HG03103 (cell line): Measurements from ENCODE around the gene UGT2B11.
"Not testable (repeated sequence)": the region's sequence is repeated elsewhere in the genome, so short reads cannot be mapped to it uniquely, and the experiment has no call there.

ENCODE experiments used
- ATAC-seq: cut with Tn5 transposase; IDR thresholded peaks from one replicate; pipeline ENCODE4 v1.9.1; 2021; ENCODE audit warnings: low read depth; ENCODE audit not compliant: unreplicated experiment

Gene UGT2B11

DNA sequence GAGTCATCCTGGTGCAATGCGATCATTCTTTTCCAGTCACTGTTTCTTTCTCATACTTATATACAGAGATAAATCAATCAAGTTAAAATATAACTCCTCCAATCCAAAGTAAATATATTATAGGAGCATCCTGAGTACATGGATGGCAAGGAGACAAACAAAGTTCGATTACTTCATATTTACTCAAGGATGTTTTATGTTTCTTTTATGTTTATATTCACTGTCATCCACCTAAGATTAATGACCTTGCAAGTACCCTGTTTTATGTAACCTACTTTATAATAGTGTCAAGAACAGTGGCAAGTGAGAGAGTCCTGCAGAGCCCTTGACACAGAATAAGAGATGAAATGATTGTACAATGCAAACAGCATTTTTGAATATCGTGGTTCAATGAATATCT lies at the start of gene UGT2B11:
Gene UGT2B11, minus strand, starts transcription at position 33 of the 400 bp plus-strand sequence. Its CDS starts 26 bp downstream, at position 7.
- no peak for ATAC-seq

DNA sequence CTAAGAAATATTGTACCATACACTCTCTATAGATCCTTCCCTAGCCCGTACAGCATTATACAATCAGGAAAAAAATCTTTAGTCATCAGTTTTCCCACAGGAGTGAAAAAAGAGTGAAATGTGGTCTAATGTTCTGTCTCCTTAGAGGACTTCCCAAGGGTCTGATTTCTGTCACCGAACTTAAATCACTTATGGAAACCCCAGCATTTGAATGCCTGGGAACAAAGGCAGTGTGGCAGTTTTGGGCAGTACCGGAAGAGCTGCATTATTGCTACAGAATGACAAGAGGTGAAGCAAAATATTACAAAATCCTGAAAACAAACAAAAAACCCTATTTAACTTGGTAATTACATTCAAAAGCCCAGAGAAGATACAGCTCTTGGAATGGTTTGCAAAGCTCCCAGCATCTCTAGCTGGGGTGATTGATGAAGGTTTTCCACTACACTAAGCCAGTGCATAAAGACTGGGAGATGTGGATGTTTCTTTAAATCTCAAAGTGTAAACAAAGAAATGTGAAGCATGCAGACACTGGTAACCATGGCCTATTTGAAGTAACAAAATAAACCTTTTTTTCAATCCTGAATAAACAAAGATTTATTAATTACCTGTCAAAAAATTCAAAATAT lies 38.7 kb upstream of the UGT2B11 start:
- ATAC-seq: not testable (repeated sequence)

DNA sequence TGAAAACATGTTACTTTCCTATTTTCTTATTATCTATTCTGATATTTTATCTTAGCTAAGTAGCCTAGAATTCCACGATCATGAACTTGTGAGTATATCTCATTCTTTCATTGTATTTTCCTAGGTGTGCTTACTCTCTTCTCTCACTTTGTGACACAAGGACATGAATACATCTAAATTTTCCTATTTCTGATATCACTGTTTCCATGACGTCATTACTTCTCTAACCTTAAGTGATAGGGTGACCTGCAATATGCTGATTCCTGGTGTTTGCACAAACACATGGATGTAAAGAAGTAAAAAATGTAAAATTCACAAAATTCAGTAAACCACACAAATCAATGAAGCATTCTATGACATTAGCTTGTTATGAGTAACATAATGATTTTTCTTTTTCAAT lies 36.3 kb upstream of the UGT2B11 start:
- ATAC-seq: not testable (repeated sequence)

DNA sequence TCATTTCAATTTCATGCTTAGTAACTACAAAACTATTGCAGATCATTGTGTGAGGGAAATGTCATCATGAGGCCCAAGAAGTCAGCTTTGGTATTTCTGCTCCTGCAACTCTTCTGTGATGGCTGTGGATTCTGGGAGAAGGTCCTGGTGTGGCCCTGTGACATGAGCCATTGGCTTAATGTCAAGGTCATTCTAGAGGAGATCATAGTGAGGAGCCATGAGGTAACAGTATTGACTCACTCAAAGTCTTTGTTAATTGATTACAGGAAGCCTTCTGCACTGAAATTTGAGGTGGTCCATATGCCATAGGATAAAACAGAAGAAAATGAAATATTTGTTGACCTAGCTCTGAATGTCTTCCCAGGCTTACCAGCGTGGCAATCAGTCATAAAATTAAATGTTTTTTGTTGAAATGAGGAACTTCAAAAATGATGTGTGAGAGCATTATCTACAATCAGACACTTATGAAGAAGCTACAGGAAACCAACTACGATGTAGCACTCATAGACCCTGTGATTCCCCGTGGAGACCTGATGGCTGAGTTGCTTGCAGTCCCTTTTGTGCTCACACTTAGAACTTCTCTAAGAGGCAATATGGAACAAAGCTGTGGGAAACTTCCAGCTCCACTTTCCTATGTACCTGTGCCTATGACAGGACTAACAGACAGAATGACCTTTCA lies 28.2 kb upstream of the UGT2B11 start:
- ATAC-seq: not testable (repeated sequence)

DNA sequence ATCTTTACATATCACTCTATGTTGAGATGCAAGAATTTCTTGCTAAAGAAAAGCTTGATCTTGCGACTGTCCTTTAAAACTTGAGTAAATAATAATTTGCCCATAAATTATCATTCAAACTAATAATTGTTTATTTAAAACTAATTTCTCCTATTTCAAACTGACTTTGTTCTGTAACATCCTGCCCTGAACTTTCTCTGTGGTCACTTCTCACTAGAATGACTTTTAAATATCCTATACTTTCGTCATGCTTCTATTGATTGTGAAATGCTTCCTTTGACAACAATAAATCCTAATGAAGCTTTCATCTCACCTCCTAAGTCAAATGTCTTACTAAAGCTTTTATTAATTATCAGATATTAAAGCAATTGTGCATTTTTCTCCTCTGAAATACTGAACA lies 27.2 kb upstream of the UGT2B11 start:
- ATAC-seq: not testable (repeated sequence)

DNA sequence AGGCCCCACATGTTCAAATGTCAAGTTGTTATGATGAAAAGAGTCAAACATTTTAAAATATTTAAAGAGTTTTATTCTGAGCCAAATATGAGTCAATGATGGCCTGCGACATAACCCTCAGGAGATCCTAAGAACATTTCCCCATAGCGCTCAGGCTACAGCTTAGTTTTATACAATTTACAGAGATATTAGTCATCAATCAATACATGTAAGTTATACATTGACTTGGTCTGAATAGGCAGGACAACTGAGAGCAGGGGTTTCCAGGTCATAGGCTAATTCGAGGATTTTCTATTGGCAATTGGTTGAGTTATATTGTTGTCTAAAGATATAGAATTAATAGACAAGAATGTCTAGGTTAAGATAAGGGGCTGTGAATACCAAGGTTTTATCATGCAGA lies 26.2 kb upstream of the UGT2B11 start:
- ATAC-seq: not testable (repeated sequence)

DNA sequence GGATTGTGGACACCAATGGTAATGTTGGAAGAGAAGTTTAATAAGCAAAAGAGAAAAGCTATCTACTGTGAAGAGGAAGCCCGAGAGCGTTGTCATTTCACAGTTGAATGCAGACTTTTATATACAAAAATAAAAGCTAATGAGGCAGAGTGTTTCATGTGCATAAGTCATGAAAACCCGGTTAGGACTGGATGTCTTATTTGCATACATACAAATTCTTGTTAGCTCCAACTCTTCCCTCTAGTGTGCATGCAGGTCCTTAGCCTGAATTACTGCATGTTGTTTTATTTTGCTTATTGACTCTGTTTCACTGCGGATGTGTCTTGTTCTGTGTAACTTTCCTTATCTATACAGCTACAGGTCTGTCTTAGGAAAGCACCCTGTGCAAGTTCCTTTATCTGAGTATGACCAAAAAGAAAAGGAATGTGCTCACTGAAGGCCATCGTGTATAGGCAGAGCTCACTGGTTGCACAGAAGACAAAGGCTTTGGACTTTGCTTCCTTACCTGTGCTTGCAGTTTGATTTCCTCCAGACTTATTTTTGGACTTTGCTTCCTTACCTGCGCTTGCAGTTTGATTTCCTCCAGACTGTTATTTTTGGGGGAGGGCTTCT lies 25.1 kb upstream of the UGT2B11 start:
- ATAC-seq: no peak

DNA sequence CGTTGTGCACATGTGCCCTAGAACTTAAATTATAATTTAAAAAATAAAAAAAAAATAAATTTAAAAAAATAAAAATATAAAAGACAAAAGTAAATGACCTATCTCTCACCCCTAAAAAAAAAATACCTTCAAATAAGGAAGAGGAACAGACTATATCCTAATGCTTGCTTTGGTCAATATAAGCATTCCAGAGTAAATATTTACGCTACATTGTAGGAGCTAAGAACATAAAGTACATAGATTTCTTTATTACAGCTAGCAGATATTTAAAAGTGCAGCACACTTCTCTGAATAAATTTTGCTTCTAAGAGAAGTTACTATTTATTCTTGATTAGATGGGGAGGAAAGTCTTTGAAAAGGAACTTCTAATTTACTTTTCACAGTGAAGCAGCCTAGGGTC lies 24.5 kb upstream of the UGT2B11 start:
- ATAC-seq: no peak

DNA sequence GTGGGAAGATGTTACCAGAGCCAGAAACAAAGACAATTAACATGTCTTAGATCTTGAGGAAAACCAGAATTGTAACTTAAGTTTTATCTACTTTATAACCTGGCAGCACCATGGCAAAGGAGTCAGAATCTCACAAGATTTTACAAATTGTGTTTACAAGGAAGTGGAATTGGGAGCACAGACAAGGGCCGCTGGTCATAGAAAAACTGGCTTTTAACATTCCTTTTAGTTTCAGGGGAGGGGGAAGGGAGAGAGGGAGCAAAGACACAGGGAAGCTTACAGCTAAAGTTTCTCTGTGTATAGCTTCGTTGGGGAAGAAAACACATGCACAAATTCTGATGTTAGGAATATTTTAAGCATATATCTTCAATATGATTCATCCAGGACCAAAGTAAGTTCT lies 10.3 kb upstream of the UGT2B11 start:
- no peak for ATAC-seq

DNA sequence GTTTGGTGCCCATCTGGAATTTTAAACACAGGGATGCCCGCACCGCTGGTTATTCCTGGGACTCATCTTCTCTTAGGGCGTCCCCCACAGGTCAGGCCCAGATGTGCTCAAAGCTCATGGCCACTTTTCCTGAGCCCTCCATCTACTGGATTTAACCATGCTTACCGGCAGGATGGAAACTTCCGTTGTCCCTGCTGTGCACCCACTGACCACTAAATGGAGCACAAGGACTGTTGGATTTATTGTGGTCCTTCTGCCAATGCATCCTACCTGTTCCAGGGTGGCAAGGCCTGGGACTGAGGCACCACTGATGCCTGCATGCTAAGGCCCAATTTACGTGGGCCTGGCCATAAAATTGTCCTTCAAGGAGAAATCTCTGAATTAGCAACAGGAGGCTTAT lies 8.7 kb upstream of the UGT2B11 start:
- ATAC-seq: not testable (repeated sequence)

DNA sequence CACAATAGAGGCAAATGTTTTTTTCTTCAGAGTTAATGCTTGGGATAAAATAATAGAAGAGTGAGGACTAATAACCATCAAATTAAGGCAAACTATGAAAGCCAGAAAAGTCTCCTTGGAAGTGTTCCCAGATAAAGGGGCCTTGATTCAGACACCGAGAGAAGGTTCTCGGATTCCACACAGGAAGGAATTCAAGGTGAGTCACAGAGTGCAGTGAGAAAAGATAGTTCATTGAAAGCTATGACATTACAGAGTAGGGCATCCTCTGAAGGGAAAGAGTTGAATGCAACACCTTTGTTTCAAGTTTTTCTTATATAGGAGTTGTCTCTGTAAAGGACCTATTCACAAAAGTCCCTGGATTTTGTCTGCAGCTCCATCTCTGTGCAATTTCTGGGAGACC lies 3.9 kb upstream of the UGT2B11 start:
- ATAC-seq: not testable (repeated sequence)

DNA sequence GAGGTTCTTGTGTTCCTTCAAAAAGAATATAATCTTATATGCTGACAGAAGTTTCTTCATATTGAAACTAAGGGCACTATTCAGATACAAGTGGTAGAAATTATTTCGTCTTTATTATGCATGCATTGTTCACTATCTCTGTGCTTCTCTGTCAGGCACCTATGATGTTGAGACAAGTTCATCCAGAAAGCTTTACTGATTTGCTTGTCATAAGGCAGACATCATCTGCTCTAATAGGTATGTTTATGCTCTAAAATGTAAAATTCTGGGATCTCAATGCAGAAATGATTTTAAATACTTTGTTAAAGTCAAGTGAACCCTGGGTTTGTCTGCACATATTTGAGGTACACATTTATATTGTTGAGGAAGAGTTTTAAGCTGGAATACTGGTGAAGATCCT lies 3.6 kb downstream of the UGT2B11 start:
- no peak for ATAC-seq

DNA sequence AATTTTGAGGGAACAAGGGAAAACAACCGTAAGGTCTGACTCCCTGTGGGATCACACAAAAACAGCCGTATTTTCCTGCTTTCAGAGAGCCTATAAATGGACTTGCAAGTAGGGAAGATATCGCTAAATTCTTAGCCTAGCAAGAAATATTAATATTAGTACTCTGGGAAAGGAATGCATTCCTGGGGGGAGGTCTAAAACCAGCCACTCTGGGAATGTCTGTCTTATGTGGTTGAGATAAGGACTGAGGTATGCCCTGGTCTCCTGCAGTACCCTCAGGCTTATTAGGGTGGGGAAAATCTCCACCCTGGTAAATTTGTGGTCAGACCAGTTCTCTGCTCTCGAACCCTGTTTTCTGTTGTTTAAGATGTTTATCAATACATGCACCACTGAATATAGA lies 16.0 kb downstream of the UGT2B11 start:
- ATAC-seq: not testable (repeated sequence)

DNA sequence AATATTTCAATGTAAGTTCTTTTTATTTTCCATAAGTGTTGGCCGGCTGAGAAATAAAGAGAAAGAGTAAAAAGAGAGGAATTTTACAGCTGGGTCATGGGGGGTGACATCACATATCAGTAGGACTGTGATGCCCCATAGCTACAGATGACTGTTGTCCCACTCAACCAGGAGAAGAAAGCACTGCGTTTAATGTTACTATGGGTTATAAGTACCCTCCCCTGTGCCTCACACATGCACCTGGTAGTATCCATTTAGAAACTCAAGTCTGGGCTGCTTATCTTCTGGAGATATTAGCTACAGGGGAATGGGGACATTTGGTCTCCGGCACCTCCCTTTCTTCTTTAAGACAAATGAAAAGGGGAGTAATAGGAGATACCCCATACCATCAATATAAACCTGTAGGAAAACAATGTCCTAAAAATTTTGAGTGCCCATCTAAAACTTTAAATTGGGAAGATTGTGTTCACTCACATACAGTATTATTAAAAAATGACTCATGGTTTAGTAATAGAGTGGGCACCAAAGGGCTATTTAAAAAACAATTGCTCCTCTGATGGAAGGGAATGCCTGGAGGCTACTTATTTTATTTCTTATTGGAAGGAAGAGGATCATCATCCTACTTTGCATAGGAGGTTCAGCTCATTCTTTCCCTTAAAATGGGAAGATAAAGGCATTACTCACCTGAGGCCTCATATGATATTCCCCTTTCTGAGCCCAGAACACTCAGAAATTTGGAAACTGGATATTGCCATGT lies 18.2 kb downstream of the UGT2B11 start:
- ATAC-seq: no peak

DNA sequence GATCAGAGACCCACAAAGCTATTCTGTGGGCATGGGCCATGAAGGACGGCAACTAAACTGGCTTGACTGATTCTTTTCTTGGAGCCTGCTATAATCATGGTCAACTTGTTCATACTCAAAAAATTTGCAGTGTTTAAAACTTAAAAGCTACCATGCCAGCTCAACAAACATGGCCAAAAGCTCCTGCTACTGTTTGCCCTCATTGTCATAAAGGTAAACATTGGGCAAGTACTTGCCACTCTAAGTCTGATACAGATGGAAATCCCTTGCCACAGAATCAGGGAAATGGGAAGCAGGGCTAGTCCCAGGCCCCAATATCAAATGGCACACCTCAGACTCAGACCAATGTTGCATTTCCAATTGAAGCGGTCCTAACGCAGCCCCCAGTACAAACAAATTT lies 20.4 kb downstream of the UGT2B11 start:
- no peak for ATAC-seq

DNA sequence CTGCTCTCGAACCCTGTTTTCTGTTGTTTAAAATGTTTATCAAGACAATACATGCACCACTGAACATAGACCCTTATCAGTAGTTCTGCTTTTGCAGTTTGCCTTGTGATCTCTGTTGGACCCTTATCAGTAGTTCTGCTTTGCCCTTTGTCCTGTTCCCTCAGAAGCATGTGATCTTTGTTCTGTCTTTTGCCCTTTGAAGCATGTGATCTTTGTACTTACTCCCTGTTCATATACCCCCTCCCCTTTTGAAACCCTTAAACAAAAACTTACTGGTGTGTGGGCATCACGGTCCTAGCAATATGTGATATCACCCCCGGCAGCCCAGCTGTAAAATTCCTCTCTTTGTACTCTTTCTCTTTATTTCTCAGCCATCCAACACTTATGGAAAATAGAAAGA lies 22.6 kb downstream of the UGT2B11 start:
- not testable (repeated sequence) for ATAC-seq

DNA sequence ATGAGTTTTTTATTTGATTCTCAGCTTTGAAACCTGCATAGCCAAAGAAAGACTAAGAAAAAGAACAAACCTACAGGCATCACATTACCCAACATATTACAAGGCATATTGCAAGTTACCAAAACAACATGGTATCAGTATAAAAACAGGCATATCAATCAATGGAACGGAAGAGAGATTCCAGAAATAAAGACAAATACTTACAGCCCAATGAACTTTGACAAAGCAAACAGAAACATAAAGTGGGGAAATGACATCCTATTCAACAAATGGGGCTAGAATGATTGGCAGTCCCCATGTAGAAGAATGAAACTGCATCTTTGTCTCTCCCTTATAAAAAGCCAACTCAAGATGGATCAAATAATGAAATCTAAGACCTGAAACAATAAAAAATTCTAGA lies 23.9 kb downstream of the UGT2B11 start:
- not testable (repeated sequence) for ATAC-seq

DNA sequence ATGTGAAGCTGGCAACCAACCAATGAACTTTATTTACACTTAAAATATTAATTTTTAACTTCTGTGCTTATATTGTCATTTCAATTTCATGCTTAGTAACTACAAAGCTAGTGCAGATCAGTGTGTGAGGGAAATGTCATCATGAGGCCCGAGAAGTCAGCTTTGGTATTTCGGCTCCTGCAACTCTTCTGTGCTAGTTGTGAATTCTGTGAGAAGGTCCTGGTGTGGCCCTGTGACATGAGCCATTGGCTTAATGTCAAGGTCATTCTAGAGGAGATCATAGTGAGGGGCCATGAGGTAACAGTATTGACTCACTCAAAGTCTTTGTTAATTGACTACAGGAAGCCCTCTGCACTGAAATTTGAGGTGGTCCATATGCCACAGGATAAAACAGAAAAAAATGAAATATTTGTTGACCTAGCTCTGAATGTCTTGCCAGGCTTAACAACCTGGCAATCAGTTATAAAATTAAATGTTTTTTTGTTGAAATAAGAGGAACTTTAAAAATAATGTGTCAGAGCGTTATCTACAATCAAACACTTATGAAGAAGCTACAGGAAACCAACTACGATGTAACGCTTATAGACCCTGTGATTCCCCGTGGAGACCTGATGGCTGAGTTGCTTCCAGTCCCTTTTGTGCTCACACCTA lies 32.9 kb downstream of the UGT2B11 start:
- not testable (repeated sequence) for ATAC-seq

DNA sequence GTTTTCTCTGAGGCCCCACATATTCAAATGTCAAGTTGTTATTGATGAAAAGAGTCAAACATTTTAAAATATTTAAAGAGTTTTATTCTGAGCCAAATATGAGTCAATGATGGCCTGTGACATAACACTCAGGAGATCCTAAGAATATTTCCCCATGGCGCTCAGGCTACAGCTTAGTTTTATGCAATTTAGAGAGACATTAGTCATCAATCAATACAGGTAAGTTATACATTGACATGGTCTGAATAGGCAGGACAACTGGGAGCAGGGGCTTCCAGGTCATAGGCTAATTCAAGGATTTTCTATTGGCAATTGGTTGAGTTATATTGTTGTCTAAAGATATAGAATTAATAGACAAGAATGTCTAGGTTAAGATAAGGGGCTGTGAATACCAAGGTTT lies 34.7 kb downstream of the UGT2B11 start:
- ATAC-seq: not testable (repeated sequence)

DNA sequence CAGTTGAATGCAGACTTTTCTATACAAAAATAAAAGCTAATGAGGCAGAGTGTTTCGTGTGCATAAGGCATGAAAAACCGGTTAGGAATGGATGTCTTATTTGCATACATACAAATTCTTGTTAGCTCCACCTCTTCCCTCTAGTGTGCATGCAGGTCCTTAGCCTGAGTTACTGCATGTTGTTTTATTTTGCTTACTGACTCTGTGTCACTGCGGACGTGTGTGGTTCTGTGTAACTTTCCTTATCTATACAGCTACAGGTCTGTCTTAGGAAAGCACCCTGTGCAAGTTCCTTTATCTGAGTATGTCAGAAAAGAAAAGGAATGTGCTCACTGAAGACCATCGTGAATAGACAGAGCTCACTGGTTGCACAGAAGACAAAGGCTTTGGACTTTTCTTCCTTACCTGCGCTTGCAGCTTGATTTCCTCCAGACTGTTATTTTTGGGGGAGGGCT lies 35.8 kb downstream of the UGT2B11 start:
- ATAC-seq: not testable (repeated sequence)
